NCI-H748 (cell line): ENCODE measurements around the gene MEI1.
"Not testable (repeated sequence)": the region's sequence is repeated elsewhere in the genome, so short reads cannot be mapped to it uniquely, and the experiment has no call there.

ENCODE experiments used
- DNase-seq: peaks from one replicate; lab custom pipeline; 2025; ENCODE audit not compliant: unreplicated experiment; lab: John Stamatoyannopoulos, UW

The MEI1 gene

DNA sequence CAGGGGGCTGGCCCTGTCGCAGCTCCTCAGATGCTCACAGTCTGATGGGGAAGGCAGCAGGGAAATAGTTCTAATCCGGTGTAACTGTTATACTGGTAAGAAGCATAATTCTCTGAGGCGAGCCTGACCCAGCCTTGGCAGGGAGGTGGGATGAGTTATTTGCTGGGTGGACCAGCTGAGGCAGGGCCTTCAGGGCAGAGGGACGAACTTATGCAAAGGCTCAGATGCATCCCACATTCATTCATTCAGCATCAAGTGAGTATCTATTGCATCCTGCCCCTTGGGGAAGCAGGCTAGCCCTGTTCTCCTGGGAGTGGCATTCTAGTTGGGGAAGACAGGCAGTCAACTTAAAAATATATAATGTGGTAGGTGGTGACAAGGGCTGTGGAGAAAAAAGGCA lies 120.0 kb downstream of the MEI1 start:
- no peak for DNase-seq

GRCh38 chr22:41820447-41820846 lies 121.1 kb downstream of the MEI1 start:
- DNase-seq = no peak

DNA sequence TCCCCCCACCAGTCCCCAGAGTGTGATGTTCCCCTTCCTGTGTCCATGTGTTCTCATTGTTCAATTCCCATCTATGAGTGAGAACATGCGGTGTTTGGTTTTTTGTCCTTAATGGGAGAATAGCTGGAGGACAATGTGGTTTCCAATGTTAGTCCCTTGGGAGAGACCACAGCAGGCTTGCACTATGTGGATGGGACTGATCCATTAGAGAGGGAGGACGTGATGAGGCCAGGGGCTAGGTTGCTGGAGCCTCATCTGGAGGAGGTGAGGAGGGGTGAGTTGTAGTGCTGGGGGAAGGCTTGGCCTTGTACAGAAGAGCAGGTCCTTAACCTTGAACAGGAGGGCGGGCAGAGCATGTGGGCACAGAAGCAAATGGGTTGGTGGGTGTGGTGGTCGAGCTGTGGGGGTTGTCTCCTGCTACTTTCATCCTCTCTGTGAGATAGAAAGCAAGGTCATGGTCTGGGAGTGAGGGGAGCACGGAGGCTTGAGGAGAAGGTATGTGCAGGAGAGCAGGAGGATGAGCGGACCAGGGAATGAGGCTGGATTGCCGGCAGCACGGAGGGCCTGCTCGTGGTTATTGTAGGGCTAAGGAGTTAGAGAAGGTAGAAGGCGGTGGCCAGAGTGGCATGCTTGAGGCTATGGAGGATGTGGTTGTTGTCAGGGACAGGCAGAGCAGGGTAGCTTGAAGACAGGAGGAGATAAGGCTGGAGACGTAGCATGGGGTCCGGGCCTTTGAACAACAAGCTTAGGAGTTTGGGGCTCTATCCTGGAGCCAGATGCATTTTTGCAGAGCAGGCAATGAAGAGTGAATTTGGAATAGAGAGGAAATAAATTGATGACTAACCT lies 122.4 kb downstream of the MEI1 start:
- no peak for DNase-seq

- DNase-seq = peak; percentile 85
Observed at GRCh38 chr22:41822317-41823057, 123.2 kb downstream of the MEI1 start.

GRCh38 chr22:41823797-41824196 lies 124.5 kb downstream of the MEI1 start:
- DNase-seq = no peak

GRCh38 chr22:41825376-41825775 lies 126.1 kb downstream of the MEI1 start:
- DNase-seq = no peak

- DNase-seq = no peak
Observed at GRCh38 chr22:41826021-41826420, 126.7 kb downstream of the MEI1 start.

DNA sequence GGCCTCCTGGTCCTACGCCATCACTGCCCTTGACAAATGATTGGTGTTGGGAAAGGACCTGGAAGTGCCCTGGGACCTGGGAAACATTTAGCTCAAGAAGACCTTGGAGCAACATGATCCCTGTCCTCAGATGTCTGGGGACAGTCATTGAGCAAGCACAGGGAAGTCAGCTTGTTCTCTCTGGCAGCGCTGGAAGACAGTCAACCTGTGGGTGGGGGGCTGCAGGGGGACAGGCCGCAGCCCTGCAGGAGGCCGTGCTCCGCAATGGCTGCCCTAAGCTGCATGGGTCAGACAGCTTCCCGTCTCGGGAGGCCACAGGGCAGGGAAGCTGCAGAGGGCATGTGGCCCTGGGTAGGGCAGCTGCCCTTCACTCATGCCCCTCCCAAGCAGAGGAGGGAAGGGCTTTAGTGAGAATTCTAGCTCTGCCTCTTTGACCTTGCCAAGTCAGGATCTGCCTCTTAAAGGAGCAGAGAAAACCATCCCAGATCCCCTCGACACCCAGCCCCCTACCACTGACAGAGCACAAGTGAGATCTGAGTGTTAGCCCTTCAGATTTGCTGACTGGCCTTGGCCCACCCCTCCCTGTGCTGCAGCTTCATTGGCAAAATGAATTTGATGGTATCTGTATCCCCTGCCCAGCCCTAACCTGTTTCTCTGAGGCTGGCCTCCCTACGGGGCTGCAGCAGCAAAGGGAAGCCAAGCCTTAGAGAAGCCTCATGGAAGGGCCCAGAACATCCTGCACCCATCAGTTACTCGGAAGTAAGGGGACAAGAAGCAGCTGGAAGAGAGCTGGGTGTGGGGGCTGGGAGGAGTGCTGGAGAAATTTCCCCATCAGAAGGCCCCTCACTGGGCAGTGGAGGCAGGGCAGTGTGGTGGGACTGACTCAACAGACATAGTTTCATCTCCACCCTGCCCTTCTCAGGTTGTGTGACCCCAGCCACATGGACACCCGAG lies 127.4 kb downstream of the MEI1 start:
- DNase-seq = no peak

GRCh38 chr22:41827671-41828070 lies 128.4 kb downstream of the MEI1 start:
- DNase-seq = no peak

- DNase-seq = peak; percentile 93
Observed at GRCh38 chr22:41828516-41828915, 129.2 kb downstream of the MEI1 start.

- peak; percentile 28 for DNase-seq
Observed at GRCh38 chr22:41830174-41830573, 130.9 kb downstream of the MEI1 start.

GRCh38 chr22:41831383-41831782 lies 132.1 kb downstream of the MEI1 start:
- DNase-seq = no peak

DNA sequence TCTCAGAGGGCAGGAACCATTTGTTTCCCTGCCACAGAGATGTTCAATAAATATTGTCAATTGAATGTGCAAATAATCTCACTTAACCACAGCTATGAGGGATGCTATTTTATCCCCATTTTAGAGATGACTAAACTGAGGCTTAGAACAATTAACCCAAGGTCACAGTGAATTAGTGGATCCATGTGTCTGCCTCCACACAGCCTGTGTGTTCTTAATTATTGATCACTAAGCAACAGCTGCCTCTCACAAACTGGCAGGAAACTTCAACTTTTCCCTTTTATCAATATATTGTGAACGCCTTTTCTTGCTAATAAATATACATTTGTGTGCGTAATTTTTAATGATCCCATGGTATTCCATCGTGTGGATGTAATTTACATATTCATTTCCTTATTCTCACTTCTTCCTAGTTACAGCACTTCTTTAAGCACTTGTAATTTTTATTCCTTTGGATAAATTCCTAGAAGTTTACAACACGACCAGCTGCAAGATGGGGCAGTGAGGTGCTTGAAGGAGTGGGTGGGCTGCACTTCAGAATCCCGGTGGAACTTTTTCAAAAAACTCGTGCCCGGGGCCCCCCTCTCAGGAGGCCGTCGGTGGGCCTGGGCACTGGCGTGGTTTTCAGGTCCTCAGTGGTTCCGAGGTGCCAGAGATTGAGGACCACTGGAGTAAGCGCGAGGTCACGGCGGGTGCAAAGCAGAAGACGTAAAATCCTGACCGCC lies 132.7 kb downstream of the MEI1 start:
- peak; percentile 40 for DNase-seq

DNA sequence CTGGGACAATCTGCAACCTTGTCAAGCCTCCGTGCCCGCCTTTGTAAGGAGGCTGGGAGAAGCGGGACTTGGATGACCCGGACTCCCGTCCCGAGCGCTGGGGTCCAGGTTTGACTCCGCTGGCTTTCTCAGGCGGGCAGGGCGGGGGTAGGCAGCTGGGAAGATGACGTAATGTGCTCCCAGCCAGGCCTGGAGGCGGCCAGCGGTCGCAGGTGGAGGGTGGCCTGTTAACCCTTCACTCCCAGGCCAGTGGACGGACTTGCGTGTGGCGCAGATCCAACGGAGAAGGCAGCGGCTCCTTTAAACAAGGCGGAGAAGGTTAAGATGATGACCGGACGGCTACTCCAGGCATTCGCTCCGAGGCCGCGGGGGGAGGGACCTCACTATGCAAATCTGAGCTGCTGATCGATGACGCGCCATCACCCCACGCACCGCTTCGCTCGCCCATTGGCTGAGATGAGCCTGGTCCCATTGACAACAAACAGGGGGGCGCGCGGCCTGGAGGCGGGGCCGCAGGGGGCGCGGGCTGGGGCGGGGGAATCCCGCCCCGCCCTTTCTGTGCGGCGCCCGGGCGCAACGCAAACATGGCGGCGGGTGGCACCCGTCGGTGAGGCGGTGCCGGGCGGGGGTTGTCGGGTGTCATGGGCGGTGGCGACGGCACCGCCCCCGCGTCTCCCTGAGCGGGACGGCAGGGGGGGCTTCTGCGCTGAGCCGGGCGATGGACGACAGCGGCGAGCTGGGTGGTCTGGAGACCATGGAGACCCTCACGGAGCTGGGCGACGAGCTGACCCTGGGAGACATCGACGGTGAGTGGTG lies 133.5 kb downstream of the MEI1 start, which contains the start of gene SREBF2:
Gene SREBF2 (plus strand): TSS at position 553 of the 816 bp plus-strand sequence. CDS start 166 bp downstream, at position 719.
- peak; percentile 100 for DNase-seq

DNA sequence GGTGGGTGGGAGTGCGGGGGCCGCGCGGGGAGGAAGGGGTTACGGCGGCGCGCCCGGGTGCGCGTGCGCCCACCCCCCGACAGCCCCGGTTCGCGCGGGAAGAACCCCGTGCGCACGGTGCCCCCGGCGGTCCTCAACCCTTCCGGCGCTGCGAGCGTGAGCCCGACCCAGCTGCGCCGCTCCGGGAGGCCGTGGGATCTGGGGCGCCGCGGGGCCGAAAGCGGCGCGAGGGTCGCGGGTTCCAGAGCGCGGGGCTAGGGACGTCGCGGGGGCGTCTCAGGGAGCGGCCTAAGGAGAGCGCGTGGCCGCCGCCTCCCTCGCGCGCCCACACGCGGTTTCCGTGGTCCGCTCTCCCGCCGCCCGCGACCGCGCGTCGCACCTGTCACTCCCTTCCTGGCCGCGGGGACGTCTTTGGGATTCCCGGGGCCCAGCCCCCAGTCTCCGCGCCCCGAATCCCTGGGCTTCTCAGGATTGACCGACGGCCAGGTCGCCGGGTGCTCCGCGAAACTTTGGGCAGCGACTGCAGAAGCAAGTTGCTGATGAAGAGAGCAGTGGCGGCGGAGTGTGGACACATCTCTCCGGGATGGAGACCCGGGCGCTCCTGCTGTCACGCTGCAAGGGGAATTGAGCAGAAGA lies 134.2 kb downstream of the MEI1 start:
- peak; percentile 68 for DNase-seq

GRCh38 chr22:41834005-41834944 lies 135.0 kb downstream of the MEI1 start:
- peak; percentile 37 for DNase-seq

- not testable (repeated sequence) for DNase-seq
Observed at GRCh38 chr22:41835462-41835861, 136.2 kb downstream of the MEI1 start.

DNA sequence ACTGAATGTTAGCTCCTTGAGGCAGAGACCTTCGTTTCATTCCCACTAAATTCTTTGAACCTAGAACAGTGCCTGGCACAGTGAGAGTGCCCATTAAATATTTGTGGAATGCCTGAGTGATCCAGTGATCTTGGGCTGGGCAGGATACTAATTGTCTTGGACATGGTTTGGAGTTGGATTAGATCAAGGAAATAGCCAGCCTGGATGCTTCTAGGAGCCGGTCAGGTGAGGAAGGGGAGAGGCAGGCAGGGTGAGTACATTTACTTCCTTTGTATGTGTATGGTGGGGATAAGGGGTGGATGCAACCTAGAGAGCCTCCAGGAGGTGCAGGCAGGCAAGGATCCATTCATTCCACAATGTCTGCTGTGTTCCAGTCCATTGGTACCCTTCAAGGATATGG lies 137.2 kb downstream of the MEI1 start:
- DNase-seq = no peak
